ENCODE measurements around the gene ATXN2L.

The ATXN2L gene

DNA sequence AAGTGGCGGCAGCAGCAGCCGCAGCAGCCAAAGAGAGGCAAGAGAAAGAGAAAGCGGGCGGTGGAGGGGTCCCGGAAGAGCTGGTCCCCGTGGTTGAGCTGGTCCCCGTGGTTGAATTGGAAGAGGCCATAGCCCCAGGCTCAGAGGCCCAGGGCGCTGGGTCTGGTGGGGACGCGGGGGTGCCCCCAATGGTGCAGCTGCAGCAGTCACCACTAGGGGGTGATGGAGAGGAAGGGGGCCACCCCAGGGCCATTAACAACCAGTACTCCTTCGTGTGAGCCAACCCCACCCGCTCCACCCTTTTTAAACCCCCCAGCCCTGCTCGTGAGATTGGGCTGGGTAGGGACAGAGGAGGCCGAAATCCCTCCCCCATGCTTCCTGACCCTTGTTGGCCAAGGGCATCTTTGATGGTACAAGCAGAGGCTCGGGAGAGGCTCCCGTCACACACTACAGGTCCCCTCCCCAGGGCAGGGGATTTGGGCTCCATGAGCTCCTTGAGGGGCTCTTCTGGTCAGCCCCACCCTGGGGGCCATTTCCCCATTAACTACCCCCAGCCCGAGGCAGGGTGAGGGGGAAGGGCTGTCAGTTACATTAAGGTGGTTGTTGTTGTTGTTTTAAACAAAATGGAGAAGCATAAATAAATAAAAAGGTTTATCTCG, 50.9 kb downstream of the ATXN2L start:
- no peak for TF ChIP-seq SIN3A (IDR thresholded peaks at IDR 0.05; ENCODE audit: borderline replicate concordance, insufficient read depth, low read length)
- no peak for TF ChIP-seq POLR2AphosphoS5 (IDR thresholded peaks at IDR 0.05; ENCODE audit: low read depth, low read length)
- TF ChIP-seq, protein P1, sequence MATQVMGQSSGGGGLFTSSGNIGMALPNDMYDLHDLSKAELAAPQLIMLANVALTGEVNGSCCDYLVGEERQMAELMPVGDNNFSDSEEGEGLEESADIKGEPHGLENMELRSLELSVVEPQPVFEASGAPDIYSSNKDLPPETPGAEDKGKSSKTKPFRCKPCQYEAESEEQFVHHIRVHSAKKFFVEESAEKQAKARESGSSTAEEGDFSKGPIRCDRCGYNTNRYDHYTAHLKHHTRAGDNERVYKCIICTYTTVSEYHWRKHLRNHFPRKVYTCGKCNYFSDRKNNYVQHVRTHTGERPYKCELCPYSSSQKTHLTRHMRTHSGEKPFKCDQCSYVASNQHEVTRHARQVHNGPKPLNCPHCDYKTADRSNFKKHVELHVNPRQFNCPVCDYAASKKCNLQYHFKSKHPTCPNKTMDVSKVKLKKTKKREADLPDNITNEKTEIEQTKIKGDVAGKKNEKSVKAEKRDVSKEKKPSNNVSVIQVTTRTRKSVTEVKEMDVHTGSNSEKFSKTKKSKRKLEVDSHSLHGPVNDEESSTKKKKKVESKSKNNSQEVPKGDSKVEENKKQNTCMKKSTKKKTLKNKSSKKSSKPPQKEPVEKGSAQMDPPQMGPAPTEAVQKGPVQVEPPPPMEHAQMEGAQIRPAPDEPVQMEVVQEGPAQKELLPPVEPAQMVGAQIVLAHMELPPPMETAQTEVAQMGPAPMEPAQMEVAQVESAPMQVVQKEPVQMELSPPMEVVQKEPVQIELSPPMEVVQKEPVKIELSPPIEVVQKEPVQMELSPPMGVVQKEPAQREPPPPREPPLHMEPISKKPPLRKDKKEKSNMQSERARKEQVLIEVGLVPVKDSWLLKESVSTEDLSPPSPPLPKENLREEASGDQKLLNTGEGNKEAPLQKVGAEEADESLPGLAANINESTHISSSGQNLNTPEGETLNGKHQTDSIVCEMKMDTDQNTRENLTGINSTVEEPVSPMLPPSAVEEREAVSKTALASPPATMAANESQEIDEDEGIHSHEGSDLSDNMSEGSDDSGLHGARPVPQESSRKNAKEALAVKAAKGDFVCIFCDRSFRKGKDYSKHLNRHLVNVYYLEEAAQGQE (IDR thresholded peaks at IDR 0.05; ENCODE audit: insufficient read depth in 1 of 2, low read depth in 2 of 2, low read length in 2 of 2) = no peak
- TF ChIP-seq FOXP2 (optimal IDR thresholded peaks at IDR 0.05; ENCODE audit: borderline replicate concordance, extremely low read depth, extremely low read length, insufficient read depth) = no peak
- no peak for TF ChIP-seq TAF1 (IDR thresholded peaks at IDR 0.05; ENCODE audit: borderline replicate concordance, insufficient read depth, low read length)

DNA sequence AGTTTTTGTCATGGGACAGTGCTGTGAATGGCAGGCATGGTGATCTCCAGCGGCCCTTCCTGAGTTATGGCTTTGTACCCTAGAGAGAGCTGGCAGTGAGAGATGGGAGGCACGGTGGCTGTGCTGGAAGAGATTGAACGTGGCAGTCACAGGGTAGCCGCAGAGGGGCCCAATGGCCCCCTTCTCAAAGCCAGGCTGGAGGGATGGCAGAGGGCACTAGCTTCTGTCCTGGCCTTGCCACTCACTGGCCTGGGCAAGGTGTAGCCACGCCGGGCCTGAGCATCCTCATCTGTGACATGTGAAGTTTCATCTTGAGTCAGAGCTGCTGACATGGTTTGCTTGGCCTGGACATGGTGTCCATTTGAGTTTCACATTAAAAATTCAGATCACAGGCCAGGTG, 51.6 kb downstream of the ATXN2L start:
- no peak for TF ChIP-seq POLR2AphosphoS5 (IDR thresholded peaks at IDR 0.05; ENCODE audit: low read depth, low read length)

DNA sequence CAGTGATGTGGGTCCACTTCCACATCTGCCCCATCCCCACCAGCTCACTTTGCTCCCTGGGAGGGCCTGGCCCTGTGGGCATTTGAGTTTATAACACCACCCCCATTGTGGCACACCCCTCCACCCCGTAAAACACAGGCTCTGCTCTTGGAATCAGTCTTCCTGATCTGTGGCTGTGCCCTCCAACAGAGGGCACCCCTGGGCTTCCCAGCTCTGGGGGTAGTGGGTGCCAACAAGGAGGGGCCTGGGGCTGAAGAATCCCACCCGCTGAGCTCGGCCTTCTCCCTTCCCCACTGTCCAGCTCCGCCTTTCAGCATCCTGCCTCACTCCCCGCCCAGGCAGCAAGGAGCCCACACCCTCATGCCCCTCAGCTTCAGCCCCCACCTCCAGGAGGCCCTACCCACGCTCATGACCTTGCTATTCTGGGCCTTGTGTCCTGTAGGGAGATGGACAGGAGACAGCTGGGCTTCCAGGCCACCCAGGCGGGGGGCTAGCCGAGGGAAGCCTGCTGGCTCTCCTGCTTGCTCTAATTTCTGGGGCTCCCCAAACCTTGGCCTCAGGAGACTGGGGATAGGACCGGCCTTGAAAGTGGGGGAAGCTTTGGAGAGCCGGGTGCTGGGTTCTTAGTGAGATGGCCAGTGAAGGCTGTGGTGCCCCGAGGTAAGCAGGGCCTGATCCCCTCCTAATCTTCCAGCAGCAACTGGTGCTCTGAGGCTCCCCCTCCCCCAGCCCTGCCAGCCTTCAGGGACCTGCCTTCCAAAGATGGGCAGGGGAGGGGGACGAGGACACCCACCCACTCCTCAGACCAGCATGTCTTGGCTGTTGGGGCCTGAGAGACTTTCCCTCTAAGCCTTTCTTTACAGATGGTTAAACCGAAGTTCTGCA, 52.6 kb downstream of the ATXN2L start:
- no peak for TF ChIP-seq SIN3A (IDR thresholded peaks at IDR 0.05; ENCODE audit: borderline replicate concordance, insufficient read depth, low read length)
- TF ChIP-seq POLR2AphosphoS5 (IDR thresholded peaks at IDR 0.05; ENCODE audit: low read depth, low read length) = no peak
- TF ChIP-seq, protein P1 (IDR thresholded peaks at IDR 0.05; ENCODE audit: insufficient read depth in 1 of 2, low read depth in 2 of 2, low read length in 2 of 2) = no peak
- no peak for TF ChIP-seq TAF1 (IDR thresholded peaks at IDR 0.05; ENCODE audit: borderline replicate concordance, insufficient read depth, low read length)
- no peak for TF ChIP-seq FOXP2 (optimal IDR thresholded peaks at IDR 0.05; ENCODE audit: borderline replicate concordance, extremely low read depth, extremely low read length, insufficient read depth)

DNA sequence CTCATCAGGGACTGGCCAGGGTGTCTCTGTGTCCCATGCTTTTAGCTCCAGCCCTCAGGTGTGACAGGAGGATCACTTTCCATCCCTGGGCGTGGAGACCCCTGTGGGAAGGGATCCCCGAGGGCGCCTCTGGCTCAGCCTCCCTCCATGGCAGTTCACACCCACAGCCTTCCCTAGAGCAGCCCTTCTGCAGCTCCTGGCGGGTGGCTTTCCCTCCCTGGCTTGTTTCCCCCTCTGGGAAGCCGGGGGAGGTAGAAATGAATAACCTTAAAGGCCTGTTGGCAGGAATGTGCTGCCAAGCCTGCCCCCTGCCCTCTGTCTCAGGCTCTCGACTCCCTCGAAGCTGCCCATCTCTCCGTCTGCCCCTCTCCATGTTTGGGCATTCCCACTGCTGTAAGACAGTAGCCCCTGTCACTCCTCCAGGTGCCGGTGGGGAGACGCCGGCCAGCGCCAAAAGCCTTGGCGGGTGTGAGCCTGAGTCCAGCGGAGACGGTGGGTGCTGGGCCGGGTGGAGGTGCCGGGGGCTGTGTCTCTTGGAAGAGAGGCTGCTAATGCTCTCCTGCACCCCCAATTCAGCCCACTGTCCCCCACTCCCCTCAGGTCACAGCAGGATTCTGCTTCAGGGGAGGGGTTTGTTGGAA, 53.3 kb downstream of the ATXN2L start:
- TF ChIP-seq, protein P1 (IDR thresholded peaks at IDR 0.05; ENCODE audit: insufficient read depth in 1 of 2, low read depth in 2 of 2, low read length in 2 of 2) = no peak
- TF ChIP-seq SIN3A (IDR thresholded peaks at IDR 0.05; ENCODE audit: borderline replicate concordance, insufficient read depth, low read length) (no peak), TAF1 (IDR thresholded peaks at IDR 0.05; ENCODE audit: borderline replicate concordance, insufficient read depth, low read length) (no peak), POLR2AphosphoS5 (IDR thresholded peaks at IDR 0.05; ENCODE audit: low read depth, low read length) (no peak), FOXP2 (optimal IDR thresholded peaks at IDR 0.05; ENCODE audit: borderline replicate concordance, extremely low read depth, extremely low read length, insufficient read depth) (no peak)

DNA sequence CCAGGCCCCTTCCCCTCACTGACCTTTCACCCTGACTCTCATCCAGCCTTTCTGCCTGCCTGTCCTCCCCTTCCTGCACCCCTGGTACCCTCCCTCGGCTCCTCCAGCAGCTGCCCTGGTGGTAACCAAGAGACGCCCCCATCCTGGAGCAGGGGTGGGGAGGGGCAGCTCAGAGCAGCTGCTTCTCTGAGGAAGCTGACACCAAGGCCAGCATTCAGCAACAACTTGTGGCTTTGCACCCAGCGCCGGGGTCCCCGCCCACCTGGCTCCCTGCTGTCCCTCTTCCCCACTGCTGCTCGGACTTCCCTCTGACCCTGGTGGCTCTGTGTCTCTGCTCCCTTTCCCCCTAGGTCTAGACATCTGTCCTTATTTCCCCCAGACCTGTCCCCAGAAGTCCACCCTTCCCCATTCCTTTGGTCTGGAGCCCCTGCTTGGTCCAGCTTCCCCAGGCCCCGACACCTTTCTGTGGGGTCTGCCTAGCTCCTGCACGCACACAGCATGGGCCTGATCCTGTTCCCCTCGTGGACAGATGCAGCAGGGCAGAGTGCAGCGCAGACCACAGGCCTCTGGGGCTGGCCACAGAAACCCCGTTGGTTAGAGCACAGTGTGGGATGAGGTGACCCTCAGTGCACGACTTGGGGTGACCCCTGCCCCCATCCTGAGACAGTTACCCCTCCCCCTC, 54.3 kb downstream of the ATXN2L start:
- TF ChIP-seq SIN3A (IDR thresholded peaks at IDR 0.05; ENCODE audit: borderline replicate concordance, insufficient read depth, low read length) = no peak
- TF ChIP-seq, protein P1 (IDR thresholded peaks at IDR 0.05; ENCODE audit: insufficient read depth in 1 of 2, low read depth in 2 of 2, low read length in 2 of 2) = no peak
- no peak; the same call in 1 of the 2 replicates for TF ChIP-seq POLR2AphosphoS5 (IDR thresholded peaks at IDR 0.05; ENCODE audit: low read depth, low read length)
